HepG2 (cell line): Measurements from ENCODE around the gene USP7. TPM values are rescaled to one million over a fixed set of nuclear protein-coding genes. Genes with fewer than 3 reads are reported as not detected.
A peak's percentile ranks its signal among the peaks of the same experiment; 100 is the strongest.

Source experiments
- AKNA ChIP-seq: sonication (generic); formaldehyde crosslinking; IDR thresholded peaks from 2 replicates; pipeline ENCODE4 v1.4.0; 2020; ENCODE audit warnings: missing genetic modification reagents, borderline replicate concordance
- BCL3 ChIP-seq: sonication (generic); formaldehyde crosslinking; IDR thresholded peaks from 2 replicates; pipeline ENCODE4 v1.5.1; 2020; ENCODE audit warnings: mild to moderate bottlenecking, missing genetic modification reagents, moderate library complexity
- DR1 ChIP-seq: sonication (generic); formaldehyde crosslinking; IDR thresholded peaks from 2 replicates; pipeline ENCODE4 v1.8.0; 2021; ENCODE audit warnings: mild to moderate bottlenecking, missing genetic modification reagents, inconsistent platforms
- ETV6 ChIP-seq: sonication (generic); formaldehyde crosslinking; conservative IDR thresholded peaks from 2 replicates; pipeline ENCODE4 v1.4.0; 2020; ENCODE audit warnings: missing genetic modification reagents
- GPN1 ChIP-seq: sonication (generic); formaldehyde crosslinking; IDR thresholded peaks from 2 replicates; pipeline ENCODE4 v1.5.1; 2020; ENCODE audit warnings: missing genetic modification reagents, borderline replicate concordance
- HMG20B ChIP-seq: conservative IDR thresholded peaks from 2 replicates; pipeline ENCODE4 v1.6.1; 2016; ENCODE audit warnings: missing genetic modification reagents, missing compliant biosample characterization
- NAIF1 ChIP-seq: sonication (generic); formaldehyde crosslinking; IDR thresholded peaks from 2 replicates; pipeline ENCODE4 v1.5.0; 2020; ENCODE audit warnings: mild to moderate bottlenecking, missing genetic modification reagents, borderline replicate concordance
- NKX3-1 ChIP-seq: sonication (generic); formaldehyde crosslinking; IDR thresholded peaks from 2 replicates; pipeline ENCODE4 v1.5.0; 2020; ENCODE audit warnings: missing genetic modification reagents
- NONO ChIP-seq, 2 experiments: fragments of 450-650 bp in 1 of 2; sonication (generic) in 1 of 2; formaldehyde crosslinking in 1 of 2; IDR thresholded peaks in 1 of 2; conservative IDR thresholded peaks in 1 of 2; 2 replicates each; pipeline versions ENCODE4 v1.6.1 to v1.8.0; 2017 to 2022; ENCODE audit warnings: mild to moderate bottlenecking in 1 of 2, missing genetic modification reagents in 1 of 2, moderate library complexity in 1 of 2
- POLR2A ChIP-seq, 2 experiments: IDR thresholded peaks; 2 replicates each; pipeline ENCODE4 v1.6.1; 2011; ENCODE audit warnings: low read depth in 2 of 2, low read length in 2 of 2, mild to moderate bottlenecking in 1 of 2, moderate library complexity in 1 of 2; ENCODE audit not compliant: insufficient read depth in 1 of 2
- SATB2 ChIP-seq: sonication (generic); formaldehyde crosslinking; IDR thresholded peaks from 2 replicates; pipeline ENCODE4 v1.5.0; 2020; ENCODE audit warnings: missing genetic modification reagents
- TCF7L2 ChIP-seq: IDR thresholded peaks from 2 replicates; pipeline ENCODE4 v1.6.1; 2011; ENCODE audit warnings: mild to moderate bottlenecking, low read depth, low read length, moderate library complexity
- ZFP36 ChIP-seq: fragments of 150-350 bp; IDR thresholded peaks from 2 replicates; pipeline ENCODE4 v1.6.1; 2018; ENCODE audit warnings: borderline replicate concordance, low read length, low read depth; ENCODE audit not compliant: partially characterized antibody
- ZNF329 ChIP-seq: sonication (generic); formaldehyde crosslinking; IDR thresholded peaks from 2 replicates; pipeline ENCODE4 v1.9.0; 2021; ENCODE audit warnings: low read depth, mild to moderate bottlenecking, missing genetic modification reagents
- ZNF354B ChIP-seq: sonication (generic); formaldehyde crosslinking; IDR thresholded peaks from 2 replicates; pipeline ENCODE4 v1.8.0; 2022; ENCODE audit warnings: mild to moderate bottlenecking, missing genetic modification reagents
- polyA plus RNA-seq, 8 experiments: library from polyadenylated mRNA; depleted of rRNA in 3 of 8; stranded (reverse) in 7 of 8; unstranded in 1 of 8; fragments of >200 nt; fragmentation: Illumina TruSeq in 4 of 8; extraction: Trizol in 4 of 8; gene quantifications; 2 replicates each; pipeline versions ENCODE4 v1.2.1 to v1.2.3, GENCODE V29; 2011 to 2016; ENCODE audit warnings: low read depth in 4 of 8, missing spikeins in 1 of 8, mixed read lengths in 1 of 8; ENCODE audit not compliant: insufficient read depth in 1 of 8
- total RNA-seq, 5 experiments: library from RNA; depleted of rRNA; stranded (reverse); fragments of >200 nt; fragmentation: Illumina TruSeq; extraction: Trizol; gene quantifications; 2 replicates each; pipeline ENCODE4 v1.2.3, GENCODE V29; 2016; ENCODE audit warnings: low read depth in 1 of 5
- TF ChIP-seq, protein P1 (sequence below): IDR thresholded peaks from 2 replicates; pipeline ENCODE4 v1.6.1; 2016; ENCODE audit warnings: mild to moderate bottlenecking
- TF ChIP-seq, protein P2 (sequence below): sonication (generic); formaldehyde crosslinking; IDR thresholded peaks from 2 replicates; pipeline ENCODE4 v1.4.0; 2020; ENCODE audit warnings: missing genetic modification reagents, mild to moderate bottlenecking, borderline replicate concordance

USP7 gene
- total and polyA plus RNA-seq, 2 of the 13 experiments (the other 11 are each of a cell fraction or from before 2014, with no cell fraction given) = 52.5 to 173 TPM

- TF ChIP-seq GPN1 (peak; percentile 63; the same call in 1 of the 2 replicates), NKX3-1 (CRISPR knock-in tag) (peak; percentile 89; the same call in 1 of the 2 replicates), DR1 (peak; percentile 93), NAIF1 (CRISPR knock-in tag) (peak; percentile 79; the same call in 1 of the 2 replicates), AKNA (no peak; the same call in 1 of the 2 replicates), ZNF329 (no peak), SATB2 (CRISPR knock-in tag) (0 out of 2 replicates have a peak, but pooled peaks have one; percentile 91), POLR2A (IDR thresholded peaks at IDR 0.05; ENCODE audit: insufficient read depth in 1 of 2, low read depth in 2 of 2, low read length in 2 of 2) (peak in 1 of 2 experiments; percentile 71; a peak in 2 of 4 replicates), BCL3 (CRISPR knock-in tag) (peak; percentile 88), ZFP36 (no peak), HMG20B (peak; percentile 79; the same call in 1 of the 2 replicates), NONO (IDR thresholded peaks at IDR 0.05) (no peak), NONO (CRISPR knock-in tag; conservative IDR thresholded peaks at IDR 0.05) (peak; percentile 100), ETV6 (CRISPR knock-in tag) (peak; percentile 14; the same call in 1 of the 2 replicates), ZNF354B (CRISPR knock-in tag) (0 out of 2 replicates have a peak, but pooled peaks have one; percentile 44), TCF7L2 (no peak)
- TF ChIP-seq, protein P1, sequence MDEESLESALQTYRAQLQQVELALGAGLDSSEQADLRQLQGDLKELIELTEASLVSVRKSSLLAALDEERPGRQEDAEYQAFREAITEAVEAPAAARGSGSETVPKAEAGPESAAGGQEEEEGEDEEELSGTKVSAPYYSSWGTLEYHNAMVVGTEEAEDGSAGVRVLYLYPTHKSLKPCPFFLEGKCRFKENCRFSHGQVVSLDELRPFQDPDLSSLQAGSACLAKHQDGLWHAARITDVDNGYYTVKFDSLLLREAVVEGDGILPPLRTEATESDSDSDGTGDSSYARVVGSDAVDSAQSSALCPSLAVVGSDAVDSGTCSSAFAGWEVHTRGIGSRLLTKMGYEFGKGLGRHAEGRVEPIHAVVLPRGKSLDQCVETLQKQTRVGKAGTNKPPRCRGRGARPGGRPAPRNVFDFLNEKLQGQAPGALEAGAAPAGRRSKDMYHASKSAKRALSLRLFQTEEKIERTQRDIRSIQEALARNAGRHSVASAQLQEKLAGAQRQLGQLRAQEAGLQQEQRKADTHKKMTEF = peak; percentile 100
- TF ChIP-seq, protein P2, sequence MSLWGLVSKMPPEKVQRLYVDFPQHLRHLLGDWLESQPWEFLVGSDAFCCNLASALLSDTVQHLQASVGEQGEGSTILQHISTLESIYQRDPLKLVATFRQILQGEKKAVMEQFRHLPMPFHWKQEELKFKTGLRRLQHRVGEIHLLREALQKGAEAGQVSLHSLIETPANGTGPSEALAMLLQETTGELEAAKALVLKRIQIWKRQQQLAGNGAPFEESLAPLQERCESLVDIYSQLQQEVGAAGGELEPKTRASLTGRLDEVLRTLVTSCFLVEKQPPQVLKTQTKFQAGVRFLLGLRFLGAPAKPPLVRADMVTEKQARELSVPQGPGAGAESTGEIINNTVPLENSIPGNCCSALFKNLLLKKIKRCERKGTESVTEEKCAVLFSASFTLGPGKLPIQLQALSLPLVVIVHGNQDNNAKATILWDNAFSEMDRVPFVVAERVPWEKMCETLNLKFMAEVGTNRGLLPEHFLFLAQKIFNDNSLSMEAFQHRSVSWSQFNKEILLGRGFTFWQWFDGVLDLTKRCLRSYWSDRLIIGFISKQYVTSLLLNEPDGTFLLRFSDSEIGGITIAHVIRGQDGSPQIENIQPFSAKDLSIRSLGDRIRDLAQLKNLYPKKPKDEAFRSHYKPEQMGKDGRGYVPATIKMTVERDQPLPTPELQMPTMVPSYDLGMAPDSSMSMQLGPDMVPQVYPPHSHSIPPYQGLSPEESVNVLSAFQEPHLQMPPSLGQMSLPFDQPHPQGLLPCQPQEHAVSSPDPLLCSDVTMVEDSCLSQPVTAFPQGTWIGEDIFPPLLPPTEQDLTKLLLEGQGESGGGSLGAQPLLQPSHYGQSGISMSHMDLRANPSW (CRISPR knock-in tag) = peak; percentile 100
Measured at GRCh38 chr16:8863594-8864424, 99.9 kb downstream of the USP7 start (continued).
